Esophagus squamous epithelium (tissue), 4 donors: ENCODE results near the gene SCARB1.

ENCODE experiments used
- CTCF ChIP-seq, 6 experiments: fragments of 450-650 bp in 4 of 6; fragments of 200-600 bp in 2 of 6; sonication (generic) in 2 of 6; IDR thresholded peaks; one replicate each; pipeline ENCODE4 v1.5.1; 2016 to 2019; ENCODE audit warnings: antibody characterized with exemption in 6 of 6, mild to moderate bottlenecking in 4 of 6, moderate library complexity in 4 of 6
- POLR2A ChIP-seq, 4 donors: fragments of 450-650 bp; IDR thresholded peaks; one replicate each; pipeline ENCODE4 v1.6.1; 2017; ENCODE audit warnings: antibody characterized with exemption in 4 of 4, mild to moderate bottlenecking in 4 of 4, moderate library complexity in 3 of 4

GRCh38 chr12:124742678-124743077 lies 121.0 kb downstream of the SCARB1 start:
- TF ChIP-seq CTCF (IDR thresholded peaks at IDR 0.05) (no peak), POLR2A (IDR thresholded peaks at IDR 0.05) (no peak)
